ENCODE results near the gene FHL3. TPM values are rescaled to one million over a fixed set of nuclear protein-coding genes. Genes with fewer than 3 reads are reported as not detected.

The FHL3 gene
- total and polyA plus RNA-seq, 2 experiments from 2014 or later: 28.3 to 49.0 TPM

- no peak for ATAC-seq
- Mint-ChIP-seq H3K27ac (no peak overlapping the region), H3K4me3 (peak overlapping the region; percentile 99; the same call in 1 of the 3 replicates)
These were observed 17.6 kb downstream of the FHL3 start for GRCh38 chr1:37987679-37988078.

More at GRCh38 chr1:37987679-37988078, 17.6 kb downstream of the FHL3 start:
- peaks cover 5% of the 10 kb centered on the region; the same call in 1 of the 3 replicates for H3K9me3 Mint-ChIP-seq
- peaks cover 55% of the 10 kb centered on the region for H3K36me3 Mint-ChIP-seq (ENCODE audit: low read depth)
- H3K4me1 Mint-ChIP-seq: peaks cover 8% of the 10 kb centered on the region; the same call in 2 of the 3 replicates
- Histone ChIP-seq H3K27ac (ENCODE audit: low read depth) (no peak overlapping the region), H3K4me3 (no peak overlapping the region), H4K20me1 (replicated peaks; ENCODE audit: insufficient read depth) (peaks cover 24% of the 10 kb centered on the region), H2AFZ (no peak overlapping the region), H3K36me3 (ENCODE audit: insufficient read depth) (peaks cover 50% of the 10 kb centered on the region), H3K4me1 (ENCODE audit: insufficient read depth) (0 out of 2 replicates have a peak, but pooled peaks cover 7% of the 10 kb centered on the region), H3K27me3 (ENCODE audit: insufficient read depth) (no peaks in the 10 kb centered on the region), H3F3A (replicated peaks; ENCODE audit: low read depth) (peaks cover 20% of the 10 kb centered on the region; the same call in 1 of the 2 replicates), H3K9me2 (ENCODE audit: insufficient read depth) (no peaks in the 10 kb centered on the region), H3K4me2 (peak overlapping the region; percentile 96; the same call in 1 of the 2 replicates), H3K79me2 (replicated peaks; ENCODE audit: insufficient read depth) (peaks cover 28% of the 10 kb centered on the region)
- peaks cover 10% of the 10 kb centered on the region for H3K27me3 Mint-ChIP-seq (ENCODE audit: insufficient read depth, low read depth, poor library complexity)
- no peak for DNase-seq (ENCODE audit: low spot score)
- no peak for TF ChIP-seq ETS1 (IDR thresholded peaks at IDR 0.05)
- no peak for TF ChIP-seq NANOG (IDR thresholded peaks at IDR 0.05; ENCODE audit: borderline replicate concordance)
- TF ChIP-seq POLR2AphosphoS5 (IDR thresholded peaks at IDR 0.05; ENCODE audit: low read depth): no peak
- no peak for TF ChIP-seq ZNF331 (CRISPR knock-in tag; IDR thresholded peaks at IDR 0.05; ENCODE audit: low read depth)
- TF ChIP-seq EZH2phosphoT487 (IDR thresholded peaks at IDR 0.05; ENCODE audit: unreplicated experiment): no peak
- no peak for TF ChIP-seq ZNF462 (CRISPR knock-in tag; IDR thresholded peaks at IDR 0.05)
- TF ChIP-seq CREB1 (CRISPR knock-in tag; IDR thresholded peaks at IDR 0.05; ENCODE audit: low read depth): no peak
- TF ChIP-seq REST (IDR thresholded peaks at IDR 0.05; ENCODE audit: unreplicated experiment): no peak
- TF ChIP-seq CTCF (conservative IDR thresholded peaks at IDR 0.05; ENCODE audit: low read depth in 2 of 2): no peak
- TF ChIP-seq EZH2 (IDR thresholded peaks at IDR 0.05; ENCODE audit: low read depth, unreplicated experiment): no peak
- no peak for TF ChIP-seq ZNF114 (CRISPR knock-in tag; IDR thresholded peaks at IDR 0.05)
- no peak for TF ChIP-seq STAT1 (IDR thresholded peaks at IDR 0.05; ENCODE audit: unreplicated experiment)
- no peak for TF ChIP-seq JUNB (IDR thresholded peaks at IDR 0.05; ENCODE audit: unreplicated experiment)

Data from GM23338 (cell line).